Effector memory CD8-positive, alpha-beta T cell (primary cell): Measurements from ENCODE around the gene RPAP3.
A peak's percentile ranks its signal among the peaks of the same experiment; 100 is the strongest.

Experiments
- ATAC-seq: fragments of 150-1000 bp; cut with Tn5 transposase; replicated peaks from 2 replicates; pipeline ENCODE4 v1.10.0; 2021; ENCODE audit warnings: mild to moderate bottlenecking, moderate library complexity
- DNase-seq, 3 experiments: peaks; one replicate each; pipeline ENCODE4 v3.0.0; 2021
- H3K27ac Mint-ChIP-seq, 2 donors: one replicate each; pipeline ENCODE4 v1.8.0; 2022; ENCODE audit warnings: mild to moderate bottlenecking in 2 of 2, mixed read lengths in 2 of 2, moderate library complexity in 2 of 2
- H3K27me3 Mint-ChIP-seq, 2 donors: one replicate each; pipeline ENCODE4 v1.8.0; 2022; ENCODE audit warnings: mixed read lengths in 2 of 2
- H3K36me3 Mint-ChIP-seq: one replicate; pipeline ENCODE4 v1.8.0; 2022; ENCODE audit warnings: mild to moderate bottlenecking, moderate library complexity, mixed read lengths; ENCODE audit not compliant: insufficient read depth
- H3K4me1 Mint-ChIP-seq, 2 donors: one replicate each; pipeline ENCODE4 v1.8.0; 2022; ENCODE audit warnings: low read depth in 2 of 2, mixed read lengths in 2 of 2
- H3K4me3 Mint-ChIP-seq, 2 donors: one replicate each; pipeline ENCODE4 v1.8.0; 2022; ENCODE audit warnings: mild to moderate bottlenecking in 2 of 2, mixed read lengths in 2 of 2, moderate library complexity in 2 of 2
- H3K9me3 Mint-ChIP-seq, 2 donors: one replicate each; pipeline ENCODE4 v1.8.0; 2022; ENCODE audit warnings: mixed read lengths in 2 of 2

Gene RPAP3

GRCh38 chr12:47747596-47748506, 42.0 kb upstream of the RPAP3 start:
- no peak overlapping the region for H3K4me3 Mint-ChIP-seq
- DNase-seq (no peak), ATAC-seq (no peak)
- H3K36me3 Mint-ChIP-seq: no peaks in the 10 kb centered on the region
- no peaks in the 10 kb centered on the region for H3K9me3 Mint-ChIP-seq
- no peak overlapping the region for H3K27ac Mint-ChIP-seq
- peaks cover 35 to 61% of the 10 kb centered on the region in 2 donors for H3K27me3 Mint-ChIP-seq
- H3K4me1 Mint-ChIP-seq: peaks cover 4 to 7% of the 10 kb centered on the region in 2 donors

- no peaks in the 10 kb centered on the region for H3K36me3 Mint-ChIP-seq
- peaks cover 35 to 61% of the 10 kb centered on the region in 2 donors for H3K27me3 Mint-ChIP-seq
- no peak overlapping the region for H3K4me3 Mint-ChIP-seq
- DNase-seq: no peak
- peaks cover 8 to 11% of the 10 kb centered on the region in 2 donors for H3K4me1 Mint-ChIP-seq
- no peak overlapping the region for H3K27ac Mint-ChIP-seq
- ATAC-seq: no peak
- H3K9me3 Mint-ChIP-seq: no peaks in the 10 kb centered on the region
These were observed 41.3 kb upstream of the RPAP3 start for GRCh38 chr12:47747126-47747525.

GRCh38 chr12:47746523-47746922, 40.7 kb upstream of the RPAP3 start:
- H3K4me3 Mint-ChIP-seq: no peak overlapping the region
- DNase-seq (no peak), ATAC-seq (no peak)
- no peaks in the 10 kb centered on the region for H3K9me3 Mint-ChIP-seq
- H3K36me3 Mint-ChIP-seq: no peaks in the 10 kb centered on the region
- peaks cover 9 to 12% of the 10 kb centered on the region in 2 donors for H3K4me1 Mint-ChIP-seq
- H3K27me3 Mint-ChIP-seq: peaks cover 35 to 61% of the 10 kb centered on the region in 2 donors
- peak overlapping the region; percentile 44 to 62 for H3K27ac Mint-ChIP-seq

DNA sequence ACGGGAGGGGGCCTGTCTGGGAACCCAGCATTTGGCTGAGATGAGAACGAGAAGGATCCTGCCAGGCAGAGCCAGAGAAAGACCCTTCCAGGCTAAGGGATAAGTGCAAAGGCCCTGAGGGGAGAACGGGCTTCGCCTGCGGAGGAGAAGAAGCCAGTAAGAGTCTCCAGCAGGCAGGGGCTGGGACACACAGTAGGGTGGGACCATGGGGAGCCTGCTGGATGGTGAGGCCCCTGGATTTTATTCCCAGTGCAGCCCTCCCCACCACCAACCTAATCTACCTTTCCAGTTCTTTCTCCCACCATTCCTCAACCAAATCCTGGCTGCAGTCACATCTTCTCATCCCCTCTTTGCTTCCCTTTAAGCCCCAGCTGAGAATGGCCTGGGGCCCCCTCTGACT, 40.2 kb upstream of the RPAP3 start:
- ATAC-seq: no peak
- Mint-ChIP-seq H3K27me3 (peaks cover 35 to 61% of the 10 kb centered on the region in 2 donors), H3K4me3 (no peak overlapping the region), H3K4me1 (peaks cover 14 to 17% of the 10 kb centered on the region in 2 donors), H3K36me3 (no peaks in the 10 kb centered on the region), H3K27ac (peak overlapping the region in 1 of 2 donors; percentile 44), H3K9me3 (no peaks in the 10 kb centered on the region)
- DNase-seq: no peak

DNA sequence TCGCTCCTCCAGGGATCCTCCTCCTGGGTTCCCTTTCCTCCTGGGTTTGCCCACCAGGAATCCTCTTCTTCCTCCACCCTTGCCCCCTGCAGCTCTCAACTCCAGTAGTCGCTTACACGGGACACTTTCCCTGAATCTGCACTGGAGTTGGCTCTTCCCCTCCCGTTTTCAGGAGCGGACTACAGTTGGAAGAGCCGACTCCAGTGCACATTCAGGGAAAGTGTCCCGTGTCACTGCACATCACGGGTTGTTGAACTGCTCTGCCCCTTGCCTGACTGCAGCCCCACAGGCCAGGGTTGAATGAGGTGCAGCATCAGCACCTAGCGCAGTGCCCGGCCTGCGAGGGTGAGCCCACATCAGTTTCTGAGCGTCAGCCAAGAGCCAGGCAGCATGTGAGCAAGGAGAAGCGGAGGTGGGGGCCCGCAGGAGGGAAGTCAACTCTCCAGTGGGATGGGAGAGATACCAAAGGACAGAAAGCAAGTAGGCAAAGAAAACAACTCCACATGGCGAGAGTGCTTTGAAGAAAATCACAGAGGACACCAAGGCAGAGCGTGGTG, 39.7 kb upstream of the RPAP3 start:
- no peak overlapping the region for H3K27ac Mint-ChIP-seq
- no peak overlapping the region for H3K4me3 Mint-ChIP-seq
- no peak for DNase-seq
- H3K36me3 Mint-ChIP-seq: no peaks in the 10 kb centered on the region
- H3K27me3 Mint-ChIP-seq: peaks cover 35 to 61% of the 10 kb centered on the region in 2 donors
- H3K9me3 Mint-ChIP-seq: no peaks in the 10 kb centered on the region
- no peak for ATAC-seq
- peaks cover 19 to 22% of the 10 kb centered on the region in 2 donors for H3K4me1 Mint-ChIP-seq

GRCh38 chr12:47744778-47745436, 39.1 kb upstream of the RPAP3 start:
- H3K36me3 Mint-ChIP-seq: peaks cover 3% of the 10 kb centered on the region
- no peak overlapping the region for H3K4me3 Mint-ChIP-seq

GRCh38 chr12:47744005-47744651, 38.3 kb upstream of the RPAP3 start:
- Mint-ChIP-seq H3K9me3 (no peaks in the 10 kb centered on the region), H3K27ac (no peak overlapping the region), H3K36me3 (peaks cover 3% of the 10 kb centered on the region), H3K4me1 (peaks cover 25 to 32% of the 10 kb centered on the region in 2 donors), H3K27me3 (peaks cover 29 to 49% of the 10 kb centered on the region in 2 donors), H3K4me3 (no peak overlapping the region)
- ATAC-seq (no peak), DNase-seq (peak; percentile 37 to 42 (median 37))

More at GRCh38 chr12:47744778-47745436, 39.1 kb upstream of the RPAP3 start:
- Mint-ChIP-seq H3K4me1 (peaks cover 24 to 27% of the 10 kb centered on the region in 2 donors), H3K27me3 (peaks cover 32 to 57% of the 10 kb centered on the region in 2 donors), H3K27ac (peak overlapping the region in 1 of 2 donors; percentile 1), H3K9me3 (no peaks in the 10 kb centered on the region)
- ATAC-seq: no peak
- no peak for DNase-seq

- ATAC-seq: no peak
- Mint-ChIP-seq H3K4me3 (no peak overlapping the region), H3K4me1 (peaks cover 30 to 32% of the 10 kb centered on the region in 2 donors), H3K9me3 (no peaks in the 10 kb centered on the region), H3K27ac (no peak overlapping the region), H3K36me3 (peaks cover 3% of the 10 kb centered on the region), H3K27me3 (peaks cover 29 to 42% of the 10 kb centered on the region in 2 donors)
- DNase-seq: no peak
These were observed 37.6 kb upstream of the RPAP3 start for GRCh38 chr12:47743311-47743860.

DNA sequence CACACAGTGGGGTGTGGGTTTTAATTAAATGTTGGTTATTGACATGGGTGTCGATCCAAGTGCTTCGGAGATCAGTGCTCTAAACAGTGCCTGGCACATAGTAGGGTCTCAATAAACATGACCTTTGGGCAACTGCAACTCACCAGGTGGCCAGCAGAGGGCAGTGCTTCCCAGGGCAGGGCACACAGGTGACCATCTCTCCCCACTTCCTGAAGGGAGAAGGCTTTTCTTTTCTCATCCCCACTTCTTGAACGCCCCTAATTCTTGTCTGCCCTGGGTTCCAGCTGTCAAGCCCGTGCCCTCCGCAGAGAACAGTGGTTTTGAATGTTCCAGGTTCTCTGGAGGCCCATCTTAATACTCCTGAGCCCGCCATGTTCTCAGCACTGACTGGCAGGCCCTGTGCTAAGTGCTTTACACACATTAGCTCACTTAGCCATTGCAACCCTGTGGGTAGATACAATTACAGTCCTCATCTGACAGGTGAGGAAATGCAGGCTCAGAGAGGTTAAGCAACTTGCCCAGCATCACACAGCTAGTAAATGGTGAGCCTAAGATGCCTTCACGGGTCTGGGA, 36.5 kb upstream of the RPAP3 start:
- peaks cover 32 to 34% of the 10 kb centered on the region in 2 donors for H3K4me1 Mint-ChIP-seq

DNA sequence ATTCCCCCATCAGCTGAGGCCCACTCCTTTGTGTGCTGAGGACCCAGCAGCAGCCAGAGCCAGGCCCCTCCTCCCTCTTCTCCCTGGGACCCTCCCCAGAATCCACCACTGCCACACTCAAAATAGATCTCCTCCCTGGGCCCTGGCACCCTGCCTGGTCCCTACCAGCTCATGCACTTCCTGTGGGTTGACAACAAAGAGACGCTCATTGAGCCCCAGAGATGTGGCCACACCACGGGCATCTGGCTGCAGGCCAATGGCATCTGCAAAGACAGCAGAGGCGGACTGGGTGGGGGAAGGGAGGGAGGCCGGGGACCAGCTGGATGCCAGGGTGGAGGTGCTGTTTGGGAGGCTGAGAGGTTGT, 35.5 kb upstream of the RPAP3 start:
- Mint-ChIP-seq H3K36me3 (peaks cover 3% of the 10 kb centered on the region), H3K4me1 (peaks cover 32 to 39% of the 10 kb centered on the region in 2 donors), H3K27me3 (peaks cover 19 to 40% of the 10 kb centered on the region in 2 donors), H3K27ac (peak overlapping the region in 1 of 2 donors; percentile 49), H3K4me3 (peak overlapping the region; percentile 55 to 68), H3K9me3 (no peaks in the 10 kb centered on the region)
- ATAC-seq: peak; percentile 92
- peak; percentile 67 to 82 (median 80) for DNase-seq

More for the DNA sequence above, 36.5 kb upstream of the RPAP3 start:
- Mint-ChIP-seq H3K9me3 (no peaks in the 10 kb centered on the region), H3K36me3 (peaks cover 3% of the 10 kb centered on the region), H3K27me3 (peaks cover 29 to 41% of the 10 kb centered on the region in 2 donors), H3K27ac (no peak overlapping the region), H3K4me3 (peak overlapping the region in 1 of 2 donors; percentile 28)
- peak; percentile 17 for ATAC-seq
- DNase-seq: peak; percentile 59 to 67 (median 63)

DNA sequence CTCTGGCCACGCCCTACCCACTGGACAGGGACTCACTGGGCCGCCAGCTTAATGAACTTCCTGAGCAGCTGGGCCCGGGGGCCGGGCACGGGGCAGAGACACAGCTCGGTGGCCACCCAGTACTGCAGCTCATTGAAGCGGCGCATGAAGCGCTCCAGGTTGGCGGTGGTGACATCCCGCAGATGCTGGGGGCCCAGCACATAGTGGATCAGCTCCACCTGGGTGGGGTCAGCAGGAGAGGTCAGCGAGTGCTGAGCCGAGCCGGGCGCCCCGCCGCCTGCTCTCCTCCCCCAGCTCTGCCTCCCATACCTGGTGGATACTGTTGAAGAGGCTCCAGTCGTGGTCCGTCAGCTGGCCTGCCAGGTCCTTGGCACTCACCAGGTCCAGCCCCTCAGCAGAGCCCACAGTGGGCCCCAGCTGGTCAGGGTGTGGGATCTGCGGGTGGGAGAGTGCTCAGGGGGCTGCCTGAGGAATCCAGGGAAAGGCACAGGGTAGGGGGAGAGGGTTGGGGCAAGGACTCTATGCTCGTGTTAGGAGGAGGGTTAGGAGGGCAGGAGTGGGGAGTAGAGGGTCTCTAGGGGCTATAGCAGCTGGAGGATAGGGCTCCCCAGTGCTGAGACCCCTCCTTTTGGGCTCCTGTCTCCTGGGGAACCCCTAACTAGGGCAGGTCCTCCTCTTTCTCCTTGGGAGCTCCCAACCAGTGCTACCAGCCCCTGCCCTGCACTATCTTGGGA, 34.9 kb upstream of the RPAP3 start:
- peak overlapping the region in 1 of 2 donors; percentile 49 for H3K27ac Mint-ChIP-seq
- ATAC-seq: no peak
- DNase-seq: no peak
- no peaks in the 10 kb centered on the region for H3K9me3 Mint-ChIP-seq
- H3K4me1 Mint-ChIP-seq: peaks cover 33 to 39% of the 10 kb centered on the region in 2 donors
- peak overlapping the region; percentile 55 to 68 for H3K4me3 Mint-ChIP-seq
- H3K36me3 Mint-ChIP-seq: peaks cover 3% of the 10 kb centered on the region
- H3K27me3 Mint-ChIP-seq: peaks cover 18 to 35% of the 10 kb centered on the region in 2 donors

GRCh38 chr12:47739979-47740378, 34.1 kb upstream of the RPAP3 start:
- Mint-ChIP-seq H3K36me3 (peaks cover 3% of the 10 kb centered on the region), H3K27ac (peak overlapping the region in 1 of 2 donors; percentile 54), H3K4me3 (peak overlapping the region; percentile 55 to 68), H3K9me3 (no peaks in the 10 kb centered on the region), H3K4me1 (peaks cover 33 to 39% of the 10 kb centered on the region in 2 donors), H3K27me3 (peaks cover 15 to 27% of the 10 kb centered on the region in 2 donors)
- DNase-seq: no peak
- ATAC-seq: no peak
